ENCODE measurements around the gene ABCA3.

The ABCA3 gene

DNA sequence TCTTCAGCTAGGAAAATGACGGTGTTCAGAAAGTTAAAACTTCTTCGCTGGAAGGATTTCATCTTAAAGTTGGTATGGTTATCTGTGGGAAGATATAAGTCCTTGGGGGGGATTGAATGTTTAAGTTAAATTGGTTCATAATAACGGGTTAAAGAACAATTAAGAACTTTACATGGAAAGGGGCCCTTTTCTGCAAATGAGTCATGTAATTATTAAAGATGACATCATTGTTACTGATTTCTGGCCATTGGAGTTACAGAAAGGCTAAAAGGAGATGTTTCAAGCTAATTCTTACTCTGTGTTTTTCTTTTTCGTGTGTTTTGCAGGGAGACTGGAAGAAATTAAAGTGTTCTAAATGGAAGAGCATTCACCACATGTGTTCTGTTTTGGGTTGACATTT lies 20.6 kb upstream of the ABCA3 start:
- H3K27me3 ChIP-seq (ENCODE audit: low read depth, low read length): peaks cover 46% of the 10 kb centered on the region

DNA sequence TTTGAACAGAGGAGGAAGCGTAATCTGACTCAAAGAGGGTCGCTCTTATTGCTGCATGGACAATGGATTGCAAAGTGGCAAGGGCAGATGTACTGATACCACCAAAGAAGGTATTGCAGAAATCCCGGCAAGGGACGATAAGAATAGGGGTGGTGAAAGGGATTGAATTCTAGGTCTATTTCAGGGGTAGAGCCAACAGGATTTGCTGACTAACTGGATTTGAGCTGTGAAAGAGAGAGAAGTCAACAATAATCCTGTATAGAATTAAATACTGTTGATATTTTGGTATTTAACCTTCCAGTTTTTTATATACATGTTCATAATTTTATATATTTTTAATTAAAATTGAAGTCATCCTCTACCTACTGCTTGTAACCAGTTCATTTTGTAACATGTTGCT lies 19.4 kb upstream of the ABCA3 start:
- peaks cover 10% of the 10 kb centered on the region for H3K4me1 ChIP-seq (ENCODE audit: low read length)
- H3K9me3 ChIP-seq (ENCODE audit: insufficient read depth, low read length): no peaks in the 10 kb centered on the region
- H3K9ac ChIP-seq (ENCODE audit: low read length): no peak overlapping the region
- H3K79me2 ChIP-seq (ENCODE audit: low read length): no peaks in the 10 kb centered on the region
- H3K36me3 ChIP-seq (replicated peaks; ENCODE audit: low read depth, low read length): no peaks in the 10 kb centered on the region
- peaks cover 39% of the 10 kb centered on the region for H3K27me3 ChIP-seq (ENCODE audit: low read depth, low read length)
- H3K4me2 ChIP-seq (ENCODE audit: low read length): no peak overlapping the region
- H2AFZ ChIP-seq (ENCODE audit: low read depth, low read length): no peak overlapping the region
- no peak overlapping the region for H3K4me3 ChIP-seq (ENCODE audit: low read length)
- TF ChIP-seq, protein P1, sequence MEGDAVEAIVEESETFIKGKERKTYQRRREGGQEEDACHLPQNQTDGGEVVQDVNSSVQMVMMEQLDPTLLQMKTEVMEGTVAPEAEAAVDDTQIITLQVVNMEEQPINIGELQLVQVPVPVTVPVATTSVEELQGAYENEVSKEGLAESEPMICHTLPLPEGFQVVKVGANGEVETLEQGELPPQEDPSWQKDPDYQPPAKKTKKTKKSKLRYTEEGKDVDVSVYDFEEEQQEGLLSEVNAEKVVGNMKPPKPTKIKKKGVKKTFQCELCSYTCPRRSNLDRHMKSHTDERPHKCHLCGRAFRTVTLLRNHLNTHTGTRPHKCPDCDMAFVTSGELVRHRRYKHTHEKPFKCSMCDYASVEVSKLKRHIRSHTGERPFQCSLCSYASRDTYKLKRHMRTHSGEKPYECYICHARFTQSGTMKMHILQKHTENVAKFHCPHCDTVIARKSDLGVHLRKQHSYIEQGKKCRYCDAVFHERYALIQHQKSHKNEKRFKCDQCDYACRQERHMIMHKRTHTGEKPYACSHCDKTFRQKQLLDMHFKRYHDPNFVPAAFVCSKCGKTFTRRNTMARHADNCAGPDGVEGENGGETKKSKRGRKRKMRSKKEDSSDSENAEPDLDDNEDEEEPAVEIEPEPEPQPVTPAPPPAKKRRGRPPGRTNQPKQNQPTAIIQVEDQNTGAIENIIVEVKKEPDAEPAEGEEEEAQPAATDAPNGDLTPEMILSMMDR (IDR thresholded peaks at IDR 0.05; ENCODE audit: low read depth, low read length): no peak
- no peak for TF ChIP-seq EZH2phosphoT487 (IDR thresholded peaks at IDR 0.05; ENCODE audit: low read depth)
- H3K27ac ChIP-seq (ENCODE audit: low read length): no peak overlapping the region
- H4K20me1 ChIP-seq (ENCODE audit: insufficient read depth, low read length): no peaks in the 10 kb centered on the region

More for the DNA sequence above, 20.6 kb upstream of the ABCA3 start:
- Histone ChIP-seq H3K9me3 (ENCODE audit: insufficient read depth, low read length) (no peaks in the 10 kb centered on the region), H3K4me3 (ENCODE audit: low read length) (no peak overlapping the region), H4K20me1 (ENCODE audit: insufficient read depth, low read length) (no peaks in the 10 kb centered on the region), H2AFZ (ENCODE audit: low read depth, low read length) (no peak overlapping the region), H3K27ac (ENCODE audit: low read length) (no peak overlapping the region), H3K36me3 (replicated peaks; ENCODE audit: low read depth, low read length) (no peaks in the 10 kb centered on the region), H3K4me2 (ENCODE audit: low read length) (no peak overlapping the region), H3K9ac (ENCODE audit: low read length) (no peak overlapping the region), H3K79me2 (ENCODE audit: low read length) (no peaks in the 10 kb centered on the region), H3K4me1 (ENCODE audit: low read length) (peaks cover 22% of the 10 kb centered on the region)
- no peak for TF ChIP-seq EZH2phosphoT487 (IDR thresholded peaks at IDR 0.05; ENCODE audit: low read depth)
- TF ChIP-seq, protein P1 (IDR thresholded peaks at IDR 0.05; ENCODE audit: low read depth, low read length): no peak

DNA sequence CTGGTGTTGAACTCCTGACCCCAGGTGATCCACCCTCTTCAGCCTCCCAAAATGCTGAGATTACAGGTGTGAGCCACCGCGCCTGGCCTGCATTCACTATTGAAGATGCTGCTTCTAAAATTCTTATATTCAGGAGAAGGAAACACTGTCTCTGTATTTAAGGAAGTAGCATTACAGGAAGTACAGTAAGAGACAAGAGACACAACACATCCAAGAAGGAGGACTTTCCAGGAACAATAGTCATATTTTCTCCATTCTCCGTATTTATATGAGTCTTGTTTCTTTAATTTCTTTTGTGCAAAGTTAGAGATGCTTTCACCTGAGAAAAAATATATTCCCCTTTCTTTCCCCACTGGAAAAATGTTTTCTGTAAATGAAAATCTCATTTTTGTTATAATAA lies 18.3 kb upstream of the ABCA3 start:
- no peaks in the 10 kb centered on the region for H4K20me1 ChIP-seq (ENCODE audit: insufficient read depth, low read length)
- H3K27me3 ChIP-seq (ENCODE audit: low read depth, low read length): peaks cover 44% of the 10 kb centered on the region
- H3K4me3 ChIP-seq (ENCODE audit: low read length): no peak overlapping the region
- TF ChIP-seq EZH2phosphoT487 (IDR thresholded peaks at IDR 0.05; ENCODE audit: low read depth): no peak
- TF ChIP-seq, protein P1 (IDR thresholded peaks at IDR 0.05; ENCODE audit: low read depth, low read length): no peak
- no peak overlapping the region for H3K9ac ChIP-seq (ENCODE audit: low read length)
- no peaks in the 10 kb centered on the region for H3K79me2 ChIP-seq (ENCODE audit: low read length)
- no peak overlapping the region for H3K27ac ChIP-seq (ENCODE audit: low read length)
- H2AFZ ChIP-seq (ENCODE audit: low read depth, low read length): no peak overlapping the region
- no peak overlapping the region for H3K4me2 ChIP-seq (ENCODE audit: low read length)
- H3K4me1 ChIP-seq (ENCODE audit: low read length): peaks cover 6% of the 10 kb centered on the region; the same call in 1 of the 2 replicates
- no peaks in the 10 kb centered on the region for H3K9me3 ChIP-seq (ENCODE audit: insufficient read depth, low read length)
- no peaks in the 10 kb centered on the region for H3K36me3 ChIP-seq (replicated peaks; ENCODE audit: low read depth, low read length)

DNA sequence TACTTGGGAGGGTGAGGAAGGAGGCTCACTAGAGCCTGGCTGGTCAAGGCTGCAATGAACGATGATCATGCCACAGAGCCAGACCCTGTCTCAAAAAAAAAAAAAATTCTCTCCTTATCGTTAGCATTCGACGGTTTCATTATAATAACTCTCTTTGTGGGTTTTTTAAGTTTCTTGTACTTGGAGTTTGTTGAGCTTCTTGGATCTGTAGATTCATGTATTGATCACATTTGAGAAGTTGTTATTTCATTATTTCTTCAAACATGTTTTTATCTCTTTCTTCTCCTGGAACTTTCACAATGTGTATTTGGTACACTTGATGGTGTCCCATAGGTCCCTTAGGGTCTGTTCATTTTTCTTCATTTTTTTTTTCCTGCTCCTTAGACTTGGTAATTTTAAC lies 16.8 kb upstream of the ABCA3 start:
- Histone ChIP-seq H2AFZ (ENCODE audit: low read depth, low read length) (no peak overlapping the region), H4K20me1 (ENCODE audit: insufficient read depth, low read length) (no peaks in the 10 kb centered on the region), H3K4me2 (ENCODE audit: low read length) (no peak overlapping the region), H3K27me3 (ENCODE audit: low read depth, low read length) (peaks cover 41% of the 10 kb centered on the region), H3K36me3 (replicated peaks; ENCODE audit: low read depth, low read length) (no peaks in the 10 kb centered on the region), H3K9me3 (ENCODE audit: insufficient read depth, low read length) (no peaks in the 10 kb centered on the region), H3K79me2 (ENCODE audit: low read length) (no peaks in the 10 kb centered on the region), H3K27ac (ENCODE audit: low read length) (no peak overlapping the region), H3K4me3 (ENCODE audit: low read length) (no peak overlapping the region), H3K4me1 (ENCODE audit: low read length) (peaks cover 6% of the 10 kb centered on the region; the same call in 1 of the 2 replicates), H3K9ac (ENCODE audit: low read length) (no peak overlapping the region)
- no peak for TF ChIP-seq EZH2phosphoT487 (IDR thresholded peaks at IDR 0.05; ENCODE audit: low read depth)
- TF ChIP-seq, protein P1 (IDR thresholded peaks at IDR 0.05; ENCODE audit: low read depth, low read length): no peak
